Thyroid gland (tissue), 4 donors: ENCODE data around the gene EFNA5. TPM values are rescaled to one million over a fixed set of nuclear protein-coding genes. Genes with fewer than 3 reads are reported as not detected.

Experiments used
- DNase-seq, 2 donors: peaks; one replicate each; pipeline ENCODE4 v3.0.0-alpha.2; 2019
- H3K27ac ChIP-seq, 3 donors: fragments of 200-600 bp; sonication (generic); 1 replicate in 2 of 3; 2 replicates in 1 of 3; pipeline ENCODE4 v1.5.1; 2016 to 2019; ENCODE audit warnings: mild to moderate bottlenecking in 1 of 3, moderate library complexity in 1 of 3
- H3K27me3 ChIP-seq: fragments of 200-600 bp; sonication (generic); one replicate; pipeline ENCODE4 v1.5.1; 2019
- H3K36me3 ChIP-seq, 2 donors: fragments of 200-600 bp; sonication (generic); one replicate each; pipeline ENCODE4 v1.5.1; 2016 to 2019
- H3K4me1 ChIP-seq, 2 donors: fragments of 200-600 bp; sonication (generic); one replicate each; pipeline ENCODE4 v1.5.1; 2017 to 2019
- H3K4me3 ChIP-seq, 3 donors: fragments of 200-600 bp; sonication (generic); replicated peaks in 1 of 3; 1 replicate in 2 of 3; 2 replicates in 1 of 3; pipeline ENCODE4 v1.5.1; 2016; ENCODE audit warnings: mild to moderate bottlenecking in 1 of 3
- H3K9me3 ChIP-seq: fragments of 200-600 bp; sonication (generic); one replicate; pipeline ENCODE4 v1.5.1; 2017
- POLR2A ChIP-seq, 2 donors: fragments of 450-650 bp; IDR thresholded peaks; one replicate each; pipeline ENCODE4 v1.6.1; 2017; ENCODE audit warnings: antibody characterized with exemption in 2 of 2, mild to moderate bottlenecking in 2 of 2, moderate library complexity in 1 of 2
- WGBS, 2 donors: methylation state at CpG; one replicate each; pipeline ENCODE4 v1.1.5; 2017; 5-methylcytosine and 5-hydroxymethylcytosine counted together
- intact Hi-C: fragments of 100-400 bp; cut with DNase I; formaldehyde crosslinking; loops from one replicate; pipeline ENCODE4 v1.15.1; 2023
- total RNA-seq, 4 donors: library from RNA; depleted of rRNA; stranded (reverse); fragments of >200 nt; gene quantifications; one replicate each; pipeline ENCODE4 v1.2.3, GENCODE V29; 2016
- TF ChIP-seq, protein P1 (sequence below), 6 experiments: fragments of 200-600 bp in 3 of 6; fragments of 450-650 bp in 3 of 6; sonication (generic) in 3 of 6; IDR thresholded peaks; one replicate each; pipeline ENCODE4 v1.5.1; 2016 to 2019; ENCODE audit warnings: antibody characterized with exemption in 6 of 6, mild to moderate bottlenecking in 2 of 6, inconsistent platforms in 1 of 6, moderate library complexity in 1 of 6

Gene EFNA5
- total RNA-seq, 4 donors from 2014 or later = 5.7 to 17.2 (median 6.4) TPM

DNA sequence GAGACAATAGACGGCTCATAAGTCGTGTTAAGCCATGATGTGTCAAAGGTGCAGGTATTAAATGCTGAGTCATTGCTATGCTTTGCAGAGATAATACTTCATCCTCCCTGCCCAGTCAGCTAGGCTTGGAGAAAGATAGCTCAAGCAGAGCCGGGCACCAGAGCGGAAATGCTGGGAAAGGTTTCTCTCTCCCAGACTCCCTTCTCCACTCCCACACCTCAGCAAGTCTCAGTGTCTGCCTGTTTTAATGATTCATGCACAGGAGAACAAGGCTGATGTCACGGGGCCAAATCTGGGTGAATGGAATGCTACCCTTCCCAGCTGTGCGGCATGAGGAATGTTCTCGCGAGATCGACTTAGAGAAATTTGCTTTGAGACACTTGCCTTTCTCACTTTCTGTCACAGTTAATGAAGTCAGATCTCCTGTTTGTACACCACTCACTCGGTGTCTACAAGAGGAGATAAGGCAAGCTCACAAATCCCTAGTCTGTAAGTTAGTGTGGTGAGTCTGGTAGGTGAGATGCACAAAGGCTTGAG lies 204.4 kb downstream of the EFNA5 start:
- H3K36me3 ChIP-seq = no peaks in the 10 kb centered on the region
- H3K4me3 ChIP-seq = no peak overlapping the region
- peaks cover 0 to 6% of the 10 kb centered on the region in 2 donors for H3K4me1 ChIP-seq
- no peaks in the 10 kb centered on the region for H3K27me3 ChIP-seq
- TF ChIP-seq, protein P1, sequence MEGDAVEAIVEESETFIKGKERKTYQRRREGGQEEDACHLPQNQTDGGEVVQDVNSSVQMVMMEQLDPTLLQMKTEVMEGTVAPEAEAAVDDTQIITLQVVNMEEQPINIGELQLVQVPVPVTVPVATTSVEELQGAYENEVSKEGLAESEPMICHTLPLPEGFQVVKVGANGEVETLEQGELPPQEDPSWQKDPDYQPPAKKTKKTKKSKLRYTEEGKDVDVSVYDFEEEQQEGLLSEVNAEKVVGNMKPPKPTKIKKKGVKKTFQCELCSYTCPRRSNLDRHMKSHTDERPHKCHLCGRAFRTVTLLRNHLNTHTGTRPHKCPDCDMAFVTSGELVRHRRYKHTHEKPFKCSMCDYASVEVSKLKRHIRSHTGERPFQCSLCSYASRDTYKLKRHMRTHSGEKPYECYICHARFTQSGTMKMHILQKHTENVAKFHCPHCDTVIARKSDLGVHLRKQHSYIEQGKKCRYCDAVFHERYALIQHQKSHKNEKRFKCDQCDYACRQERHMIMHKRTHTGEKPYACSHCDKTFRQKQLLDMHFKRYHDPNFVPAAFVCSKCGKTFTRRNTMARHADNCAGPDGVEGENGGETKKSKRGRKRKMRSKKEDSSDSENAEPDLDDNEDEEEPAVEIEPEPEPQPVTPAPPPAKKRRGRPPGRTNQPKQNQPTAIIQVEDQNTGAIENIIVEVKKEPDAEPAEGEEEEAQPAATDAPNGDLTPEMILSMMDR (IDR thresholded peaks at IDR 0.05) = no peak
- no peak for TF ChIP-seq POLR2A (IDR thresholded peaks at IDR 0.05)
- no peak overlapping the region for H3K27ac ChIP-seq
- 62 to 68% methylated on average over 10 of the region's 10 CpGs for WGBS, 2 donors
- no peaks in the 10 kb centered on the region for H3K9me3 ChIP-seq
- intact Hi-C loops = no loop called here
- peak; percentile 29 to 55 for DNase-seq

DNA sequence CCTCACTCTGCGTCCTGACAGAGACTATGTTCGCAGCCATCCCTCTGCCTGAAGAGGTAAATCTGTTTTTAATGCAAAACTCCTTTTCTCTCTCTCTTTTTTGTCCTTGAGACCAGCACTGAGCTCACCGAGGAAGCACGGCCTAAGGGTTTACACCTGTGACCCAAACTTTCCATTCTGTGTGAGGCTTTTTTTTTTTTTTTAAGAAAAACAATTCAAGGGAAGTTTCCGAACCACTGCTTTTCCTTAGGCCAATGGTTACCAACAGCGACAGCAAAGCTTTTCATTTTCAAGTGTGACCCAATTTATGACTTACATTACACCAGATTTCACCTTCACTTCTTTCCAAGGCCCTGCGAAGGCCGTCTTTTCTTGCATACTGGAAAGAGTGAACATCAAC lies 205.9 kb downstream of the EFNA5 start:
- H3K27ac ChIP-seq = no peak overlapping the region
- H3K9me3 ChIP-seq = no peaks in the 10 kb centered on the region
- no peak for DNase-seq
- H3K36me3 ChIP-seq = no peaks in the 10 kb centered on the region
- intact Hi-C loops = no loop called here
- no peaks in the 10 kb centered on the region for H3K27me3 ChIP-seq
- H3K4me3 ChIP-seq = no peak overlapping the region
- peaks cover 0 to 6% of the 10 kb centered on the region in 2 donors for H3K4me1 ChIP-seq
- TF ChIP-seq, protein P1 (IDR thresholded peaks at IDR 0.05) = no peak
- no peak for TF ChIP-seq POLR2A (IDR thresholded peaks at IDR 0.05)
- WGBS, 2 donors = 84 to 87% methylated on average over 8 of the region's 8 CpGs

DNA sequence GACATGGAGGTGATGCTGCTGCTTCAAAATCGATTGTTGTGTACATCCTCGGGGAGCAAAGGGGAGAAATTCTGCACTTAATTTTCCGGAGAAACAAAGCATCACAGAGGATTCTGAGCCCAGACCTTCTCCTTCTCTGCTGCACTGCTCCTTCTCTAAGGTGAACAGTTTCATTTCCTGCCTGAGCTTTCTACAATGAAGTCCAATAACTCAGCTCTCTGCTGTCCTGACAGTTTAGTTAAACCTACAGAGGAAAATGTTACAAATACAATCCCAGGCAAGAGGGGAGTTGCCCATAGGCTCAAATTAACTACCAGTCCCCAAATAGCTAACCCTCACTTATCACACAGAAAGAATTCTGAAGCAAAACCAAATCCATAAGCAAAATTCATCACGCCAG lies 206.3 kb downstream of the EFNA5 start:
- no peaks in the 10 kb centered on the region for H3K27me3 ChIP-seq
- intact Hi-C loops = no loop called here
- H3K36me3 ChIP-seq = no peaks in the 10 kb centered on the region
- DNase-seq = no peak
- 75 to 83% methylated on average over 4 of the region's 4 CpGs for WGBS, 2 donors
- TF ChIP-seq POLR2A (IDR thresholded peaks at IDR 0.05) = no peak
- TF ChIP-seq, protein P1 (IDR thresholded peaks at IDR 0.05) = no peak
- H3K4me3 ChIP-seq = no peak overlapping the region
- no peak overlapping the region for H3K27ac ChIP-seq
- H3K9me3 ChIP-seq = no peaks in the 10 kb centered on the region
- peaks cover 0 to 6% of the 10 kb centered on the region in 2 donors for H3K4me1 ChIP-seq

DNA sequence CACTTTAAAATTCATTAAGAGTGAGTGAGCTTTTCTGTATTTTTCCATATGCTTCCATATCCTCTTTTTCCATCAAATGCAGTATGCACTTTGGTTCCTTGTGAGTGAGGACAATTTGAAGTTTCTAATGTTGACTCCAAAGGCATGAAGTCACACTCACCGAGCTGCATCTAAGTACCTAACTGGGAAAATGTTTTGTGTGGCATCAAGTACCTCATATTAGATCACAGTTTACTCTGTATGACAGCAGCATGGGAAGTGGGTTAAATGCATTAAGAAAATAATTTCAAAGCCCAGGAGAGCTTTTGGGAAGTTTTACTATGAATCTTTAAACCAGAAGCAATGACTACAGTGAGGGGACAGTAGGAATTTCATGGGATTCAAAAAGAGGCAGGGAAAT lies 207.0 kb downstream of the EFNA5 start:
- peaks cover 0 to 6% of the 10 kb centered on the region in 2 donors for H3K4me1 ChIP-seq
- intact Hi-C loops = no loop called here
- H3K27me3 ChIP-seq = no peaks in the 10 kb centered on the region
- H3K36me3 ChIP-seq = no peaks in the 10 kb centered on the region
- H3K27ac ChIP-seq = no peak overlapping the region
- TF ChIP-seq POLR2A (IDR thresholded peaks at IDR 0.05) = no peak
- TF ChIP-seq, protein P1 (IDR thresholded peaks at IDR 0.05) = no peak
- WGBS, 2 donors = 30 to 41% methylated on average over 1 of the region's 1 CpG
- DNase-seq = no peak
- H3K9me3 ChIP-seq = no peaks in the 10 kb centered on the region
- H3K4me3 ChIP-seq = no peak overlapping the region

DNA sequence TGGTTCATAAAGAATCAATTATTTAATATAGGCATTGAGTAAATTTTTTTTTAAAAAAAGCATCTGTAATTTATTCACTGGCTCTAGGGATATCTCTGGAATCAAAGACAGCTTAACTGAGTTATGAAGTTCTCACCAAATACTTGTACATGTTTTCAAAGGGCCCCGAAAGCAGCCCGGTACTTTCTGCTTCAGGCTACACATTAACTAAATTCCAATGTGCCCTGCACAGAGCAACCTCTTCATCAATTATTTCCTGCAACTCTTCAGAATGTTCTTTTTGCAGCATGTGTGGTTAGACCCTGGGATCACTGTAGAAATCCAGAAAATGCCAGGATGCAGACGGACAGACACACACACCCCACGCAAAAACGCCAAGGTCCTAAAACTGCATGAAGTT lies 209.0 kb downstream of the EFNA5 start:
- intact Hi-C loops = no loop called here
- Histone ChIP-seq H3K9me3 (no peaks in the 10 kb centered on the region), H3K27me3 (no peaks in the 10 kb centered on the region), H3K4me3 (no peak overlapping the region), H3K4me1 (peaks cover 0 to 6% of the 10 kb centered on the region in 2 donors), H3K27ac (no peak overlapping the region), H3K36me3 (no peaks in the 10 kb centered on the region)
- WGBS, 2 donors = 85 to 90% methylated on average over 5 of the region's 5 CpGs
- no peak for TF ChIP-seq POLR2A (IDR thresholded peaks at IDR 0.05)
- TF ChIP-seq, protein P1 (IDR thresholded peaks at IDR 0.05) = no peak
- DNase-seq = no peak
